ENCODE results near the gene PTPRU. TPM values are rescaled to one million over a fixed set of nuclear protein-coding genes. Genes with fewer than 3 reads are reported as not detected.

Gene PTPRU
- total and polyA plus RNA-seq, 5 experiments from 2014 or later, result 0.54 TPM; not detected in 4

DNA sequence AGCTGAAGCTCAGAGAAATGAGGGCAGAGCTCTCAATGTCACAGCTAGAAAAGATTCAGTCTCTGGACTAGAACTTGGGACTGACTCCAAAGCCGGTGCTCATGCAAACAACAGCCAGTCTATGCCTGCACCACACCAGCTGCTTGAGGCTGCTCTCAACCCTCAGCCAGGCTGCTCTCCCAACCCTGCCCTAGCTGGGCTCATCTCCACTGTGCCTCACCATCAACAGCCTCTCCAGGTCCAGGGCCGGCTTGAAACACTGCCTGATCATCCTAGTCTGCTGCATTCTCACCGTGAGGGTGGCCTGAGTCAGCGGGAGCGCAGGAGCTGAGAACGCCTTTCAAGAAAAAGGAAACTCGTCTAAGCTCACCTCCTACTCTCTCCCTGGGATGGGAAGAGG is 94.5 kb downstream of the PTPRU start:
- POLR2A ChIA-PET, result no interaction called here
- Mint-ChIP-seq H3K36me3 (peaks cover 0 to 4% (median 0%) of the 10 kb centered on the region in 3 donors), H3K27me3 (peaks cover 7 to 37% (median 18%) of the 10 kb centered on the region in 5 donors), H3K27ac (no peak overlapping the region), H3K4me3 (no peak overlapping the region), H3K4me1 (no peaks in the 10 kb centered on the region), H3K9me3 (peaks cover 0 to 11% (median 0%) of the 10 kb centered on the region in 9 donors)
- ATAC-seq (no peak), DNase-seq (no peak)

DNA sequence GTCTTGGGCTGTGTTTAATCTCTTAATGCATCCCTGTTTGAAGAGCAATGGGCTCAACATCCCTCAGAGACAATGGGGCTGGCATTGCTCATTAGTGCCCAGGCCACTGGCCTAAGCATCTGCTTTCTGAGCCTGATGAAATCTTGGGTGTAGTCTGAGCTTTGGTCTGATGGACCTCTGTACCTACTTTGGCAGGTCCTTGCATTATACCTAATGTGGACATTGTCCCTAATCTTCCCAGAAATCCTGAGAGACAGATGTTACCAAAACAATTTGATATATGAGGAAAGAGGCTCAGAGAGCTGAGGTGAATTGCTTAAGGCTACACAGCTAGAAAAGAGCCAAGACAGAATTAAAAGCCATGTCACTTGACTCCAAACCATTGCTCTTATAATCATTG is 95.0 kb downstream of the PTPRU start:
- Mint-ChIP-seq H3K27me3 (peaks cover 7 to 40% (median 18%) of the 10 kb centered on the region in 5 donors), H3K4me1 (no peaks in the 10 kb centered on the region), H3K27ac (no peak overlapping the region), H3K9me3 (peaks cover 0 to 11% (median 0%) of the 10 kb centered on the region in 9 donors), H3K36me3 (peaks cover 0 to 4% (median 0%) of the 10 kb centered on the region in 3 donors), H3K4me3 (no peak overlapping the region)
- no peak for DNase-seq
- no peak for ATAC-seq
- POLR2A ChIA-PET, result no interaction called here

DNA sequence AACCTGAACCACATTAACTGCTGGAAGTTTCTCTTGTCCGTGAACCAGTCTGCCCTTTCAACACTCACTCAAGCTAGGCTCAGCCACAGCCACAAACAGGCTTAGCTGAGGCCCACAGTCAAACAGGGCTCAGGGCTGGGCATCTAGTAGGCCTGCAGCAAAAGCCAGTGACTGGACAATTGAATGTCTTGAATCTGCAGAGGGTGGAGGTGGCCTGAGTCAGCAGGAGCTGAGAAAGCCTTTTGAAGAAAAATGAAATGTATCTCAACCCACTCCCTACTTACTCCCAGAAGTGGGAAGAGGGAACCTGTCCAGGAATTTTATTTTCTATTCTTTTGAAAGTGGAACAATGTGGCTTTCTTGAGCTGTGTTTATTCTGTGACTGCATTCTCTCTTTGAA is 95.4 kb downstream of the PTPRU start:
- POLR2A ChIA-PET, result no interaction called here
- peaks cover 0 to 11% (median 0%) of the 10 kb centered on the region in 9 donors for H3K9me3 Mint-ChIP-seq
- no peak overlapping the region for H3K4me3 Mint-ChIP-seq
- H3K27me3 Mint-ChIP-seq, result peaks cover 7 to 44% (median 19%) of the 10 kb centered on the region in 5 donors
- peaks cover 0 to 4% (median 0%) of the 10 kb centered on the region in 3 donors for H3K36me3 Mint-ChIP-seq
- DNase-seq (no peak), ATAC-seq (no peak)
- H3K27ac Mint-ChIP-seq, result no peak overlapping the region
- H3K4me1 Mint-ChIP-seq, result no peaks in the 10 kb centered on the region

DNA sequence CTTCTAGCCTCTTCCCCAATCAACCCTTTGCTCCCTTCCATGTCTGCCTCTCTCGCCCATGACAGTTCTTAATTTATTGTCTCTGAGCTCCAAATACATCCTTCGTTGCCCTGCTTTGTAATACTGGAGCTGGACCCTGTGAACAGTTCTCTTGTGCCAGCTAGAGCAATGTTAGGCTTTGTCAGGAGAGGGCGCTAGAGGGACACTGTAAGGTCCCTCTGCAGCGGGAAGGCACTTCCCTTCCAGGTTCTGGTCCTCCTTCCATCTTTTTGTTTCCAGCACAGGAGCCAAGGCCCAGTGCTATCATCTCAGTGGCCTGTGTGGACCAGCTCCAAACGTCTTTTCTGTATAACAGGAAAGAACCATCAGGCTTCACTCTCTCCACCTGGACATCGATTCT is 95.9 kb downstream of the PTPRU start:
- ATAC-seq, result no peak
- peaks cover 7 to 48% (median 19%) of the 10 kb centered on the region in 5 donors for H3K27me3 Mint-ChIP-seq
- no peak overlapping the region for H3K27ac Mint-ChIP-seq
- no peak for DNase-seq
- H3K36me3 Mint-ChIP-seq, result peaks cover 0 to 4% (median 0%) of the 10 kb centered on the region in 3 donors
- no peaks in the 10 kb centered on the region for H3K4me1 Mint-ChIP-seq
- POLR2A ChIA-PET, result no interaction called here
- no peak overlapping the region for H3K4me3 Mint-ChIP-seq
- H3K9me3 Mint-ChIP-seq, result peaks cover 0 to 11% (median 0%) of the 10 kb centered on the region in 9 donors

DNA sequence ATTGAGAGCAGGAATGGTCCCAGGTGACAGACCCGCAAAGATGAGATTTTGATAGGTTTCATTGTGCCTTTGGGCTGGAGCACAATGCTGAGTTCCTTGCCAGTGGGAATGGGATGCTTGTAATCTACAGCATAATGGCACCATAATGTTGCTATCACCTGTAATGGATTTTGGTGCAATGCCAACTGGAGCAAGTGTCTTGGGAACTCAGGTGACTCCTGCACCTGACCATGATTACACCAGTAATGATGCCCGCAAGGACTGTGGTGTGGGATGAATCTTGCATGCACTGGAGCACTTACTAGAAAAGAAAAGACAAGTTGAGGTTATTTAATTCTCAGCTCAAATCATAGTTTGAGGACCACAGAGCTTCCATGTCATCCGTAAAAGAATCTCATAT is 96.7 kb downstream of the PTPRU start:
- DNase-seq (no peak), ATAC-seq (no peak)
- Mint-ChIP-seq H3K27me3 (peaks cover 11 to 55% (median 23%) of the 10 kb centered on the region in 5 donors), H3K27ac (no peak overlapping the region), H3K9me3 (peaks cover 0 to 11% (median 0%) of the 10 kb centered on the region in 9 donors), H3K36me3 (peaks cover 0 to 4% (median 0%) of the 10 kb centered on the region in 3 donors), H3K4me3 (no peak overlapping the region), H3K4me1 (no peaks in the 10 kb centered on the region)
- POLR2A ChIA-PET, result no interaction called here

DNA sequence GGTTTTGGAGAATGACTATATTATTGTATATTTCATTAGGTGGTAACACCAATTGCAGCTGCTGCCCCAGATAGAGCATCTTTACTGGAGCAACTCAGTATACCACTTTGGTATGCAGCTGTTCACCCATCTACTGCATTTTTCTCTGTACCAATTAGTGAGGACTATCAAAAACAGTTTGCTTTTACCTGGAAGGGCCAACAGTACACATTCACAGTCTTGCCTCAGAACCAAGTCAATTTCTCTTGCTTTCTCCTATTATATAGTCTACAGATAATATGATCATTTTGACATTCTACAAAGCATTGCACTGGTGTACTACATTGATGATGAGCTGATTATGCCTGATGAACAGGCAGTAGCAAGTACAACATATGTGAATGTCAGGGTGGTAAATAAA is 99.3 kb downstream of the PTPRU start:
- peaks cover 0 to 11% (median 0%) of the 10 kb centered on the region in 9 donors for H3K9me3 Mint-ChIP-seq
- peaks cover 10 to 53% (median 25%) of the 10 kb centered on the region in 5 donors for H3K27me3 Mint-ChIP-seq
- DNase-seq (no peak), ATAC-seq (no peak)
- peaks cover 0 to 4% (median 0%) of the 10 kb centered on the region in 3 donors for H3K36me3 Mint-ChIP-seq
- H3K4me3 Mint-ChIP-seq, result no peak overlapping the region
- no peaks in the 10 kb centered on the region for H3K4me1 Mint-ChIP-seq
- POLR2A ChIA-PET, result no interaction called here
- no peak overlapping the region for H3K27ac Mint-ChIP-seq

DNA sequence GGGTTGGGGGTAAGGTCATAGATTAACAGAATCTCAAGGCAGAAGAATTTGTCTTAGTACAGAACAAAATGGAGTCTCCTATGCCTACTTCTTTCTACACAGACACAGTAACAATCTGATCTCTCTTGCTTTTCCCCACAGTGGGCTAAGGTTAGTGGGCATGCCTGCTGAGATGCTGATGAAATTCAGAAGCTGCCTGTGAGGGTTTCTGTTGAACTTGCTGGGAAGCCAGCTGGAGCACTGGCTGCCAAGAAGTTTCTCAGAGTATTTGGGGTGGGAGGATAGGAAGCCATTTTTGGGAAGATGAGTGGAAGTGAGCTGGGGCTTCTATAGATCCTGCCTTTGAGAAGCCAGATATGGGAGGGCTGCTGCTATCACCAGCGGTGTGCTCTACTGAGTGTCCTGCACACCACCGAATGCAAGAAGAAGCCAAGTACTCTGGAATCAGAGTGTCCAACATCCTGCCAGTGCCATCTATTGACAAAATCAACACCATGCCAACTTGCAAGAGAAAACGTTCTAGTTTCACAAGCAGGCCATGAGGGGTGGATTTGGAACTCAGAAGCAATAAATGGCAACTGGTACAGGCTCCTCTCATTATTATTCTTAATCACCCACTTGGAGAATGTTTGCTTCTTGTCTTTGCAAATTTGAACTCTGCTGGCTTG is 102.7 kb downstream of the PTPRU start:
- Mint-ChIP-seq H3K36me3 (peaks cover 0 to 6% (median 0%) of the 10 kb centered on the region in 3 donors), H3K27ac (no peak overlapping the region), H3K9me3 (peaks cover 0 to 8% (median 0%) of the 10 kb centered on the region in 9 donors), H3K4me3 (no peak overlapping the region), H3K27me3 (peaks cover 12 to 61% (median 32%) of the 10 kb centered on the region in 5 donors), H3K4me1 (no peaks in the 10 kb centered on the region)
- POLR2A ChIA-PET, result no interaction called here
- ATAC-seq (no peak), DNase-seq (no peak)

DNA sequence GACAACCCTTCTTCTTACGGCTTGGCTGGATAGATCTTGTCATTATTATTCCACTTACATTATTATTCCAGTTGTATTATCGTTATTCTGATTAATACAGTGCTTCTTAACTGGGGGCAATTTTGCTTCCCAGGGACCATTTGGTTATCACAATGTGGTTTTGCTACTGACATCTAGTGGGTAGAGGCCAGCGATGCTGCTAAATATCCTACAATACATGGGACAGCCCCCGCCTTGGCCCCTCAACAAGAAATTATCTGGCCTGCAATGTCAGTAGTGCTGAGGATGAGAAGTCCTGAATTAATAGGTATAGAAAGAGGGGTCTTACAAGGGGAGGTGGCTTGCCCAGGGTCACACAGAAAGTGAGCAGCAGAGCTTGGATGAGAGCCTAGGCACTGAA is 105.6 kb downstream of the PTPRU start:
- POLR2A ChIA-PET, result no interaction called here

DNA sequence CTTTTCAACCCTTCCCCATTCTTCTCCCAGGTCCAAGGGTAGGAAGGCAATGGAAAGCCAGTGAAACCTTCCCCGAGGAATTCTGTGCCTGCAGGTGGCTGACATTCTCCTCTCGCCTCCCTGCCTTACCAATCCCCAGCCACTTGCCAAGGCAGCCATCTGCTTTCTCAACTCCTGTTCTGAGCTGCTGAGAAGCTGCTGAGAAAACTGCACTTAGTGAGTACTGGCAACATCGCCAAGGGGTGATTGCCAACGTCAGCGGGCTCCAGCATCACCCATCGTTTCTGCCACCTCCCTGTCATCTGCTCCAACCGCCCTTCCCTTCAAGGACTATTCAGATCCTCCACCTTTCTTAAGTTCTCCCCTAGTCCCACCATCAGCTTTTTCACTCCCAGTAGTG is 106.0 kb downstream of the PTPRU start:
- H3K27ac Mint-ChIP-seq, result peak overlapping the region in 1 of 10 donors; percentile 35
- H3K4me1 Mint-ChIP-seq, result peaks cover 0 to 1% (median 0%) of the 10 kb centered on the region in 4 donors
- peaks cover 0 to 6% (median 0%) of the 10 kb centered on the region in 3 donors for H3K36me3 Mint-ChIP-seq
- peaks cover 17 to 63% (median 42%) of the 10 kb centered on the region in 5 donors for H3K27me3 Mint-ChIP-seq
- peaks cover 0 to 2% (median 0%) of the 10 kb centered on the region in 9 donors for H3K9me3 Mint-ChIP-seq
- POLR2A ChIA-PET, result no interaction called here
- no peak overlapping the region for H3K4me3 Mint-ChIP-seq
- DNase-seq, result no peak
- ATAC-seq, result no peak

More for the DNA sequence above, 105.6 kb downstream of the PTPRU start:
- ATAC-seq (no peak), DNase-seq (no peak)
- Mint-ChIP-seq H3K27me3 (peaks cover 18 to 66% (median 43%) of the 10 kb centered on the region in 5 donors), H3K9me3 (peaks cover 0 to 2% (median 0%) of the 10 kb centered on the region in 9 donors), H3K36me3 (peaks cover 0 to 6% (median 0%) of the 10 kb centered on the region in 3 donors), H3K4me1 (peaks cover 0 to 1% (median 0%) of the 10 kb centered on the region in 4 donors), H3K4me3 (no peak overlapping the region), H3K27ac (no peak overlapping the region)

DNA sequence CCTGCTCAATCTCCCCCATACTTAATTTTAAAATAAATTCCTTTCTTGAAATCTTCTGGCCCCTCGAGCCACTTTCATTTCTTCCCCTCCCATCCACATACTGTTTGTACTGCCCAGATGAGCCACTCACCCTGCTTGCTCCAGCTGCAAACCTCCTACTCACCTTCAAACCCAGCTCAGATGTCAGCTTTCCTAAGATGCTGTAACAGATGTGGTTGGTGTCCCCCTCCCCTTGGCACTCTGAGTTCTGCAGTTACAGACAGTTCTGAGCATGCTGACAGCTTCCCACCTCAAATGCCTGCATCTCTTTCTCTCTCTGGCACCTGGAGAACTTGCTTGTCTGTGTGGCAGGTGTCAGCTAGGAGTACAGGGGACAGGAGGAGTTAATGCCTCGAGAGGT is 106.7 kb downstream of the PTPRU start:
- H3K36me3 Mint-ChIP-seq, result peaks cover 0 to 6% (median 0%) of the 10 kb centered on the region in 3 donors
- POLR2A ChIA-PET, result no interaction called here
- ATAC-seq (no peak), DNase-seq (no peak)
- peaks cover 13 to 57% (median 40%) of the 10 kb centered on the region in 5 donors for H3K27me3 Mint-ChIP-seq
- peaks cover 0 to 2% (median 0%) of the 10 kb centered on the region in 9 donors for H3K9me3 Mint-ChIP-seq
- peaks cover 0 to 1% (median 0%) of the 10 kb centered on the region in 4 donors for H3K4me1 Mint-ChIP-seq
- H3K27ac Mint-ChIP-seq, result no peak overlapping the region
- no peak overlapping the region for H3K4me3 Mint-ChIP-seq

DNA sequence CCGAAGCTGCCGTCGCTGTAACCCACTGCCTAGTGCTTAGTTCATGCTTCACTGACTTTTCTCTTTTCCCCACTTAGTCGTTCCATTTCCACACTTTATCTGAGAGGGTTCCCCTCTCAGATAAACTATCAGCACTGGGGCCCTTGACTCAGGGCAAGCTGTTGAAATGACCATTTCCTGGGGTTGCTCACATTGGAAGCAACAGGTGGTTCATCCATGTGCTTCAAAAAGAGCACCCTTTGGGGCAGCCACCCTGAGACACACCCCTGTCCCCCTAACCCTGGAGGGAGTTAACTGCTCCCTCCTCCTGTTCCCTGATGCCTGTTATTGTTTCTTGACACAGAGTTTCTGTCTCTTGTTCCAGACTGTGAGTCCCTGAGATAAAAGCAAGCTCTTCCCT is 107.2 kb downstream of the PTPRU start:
- Mint-ChIP-seq H3K9me3 (peaks cover 0 to 2% (median 0%) of the 10 kb centered on the region in 9 donors), H3K36me3 (peaks cover 0 to 6% (median 0%) of the 10 kb centered on the region in 3 donors), H3K4me1 (peaks cover 0 to 1% (median 0%) of the 10 kb centered on the region in 4 donors), H3K27ac (no peak overlapping the region), H3K27me3 (peaks cover 13 to 54% (median 41%) of the 10 kb centered on the region in 5 donors), H3K4me3 (no peak overlapping the region)
- POLR2A ChIA-PET, result no interaction called here
- no peak for ATAC-seq
- DNase-seq, result no peak

DNA sequence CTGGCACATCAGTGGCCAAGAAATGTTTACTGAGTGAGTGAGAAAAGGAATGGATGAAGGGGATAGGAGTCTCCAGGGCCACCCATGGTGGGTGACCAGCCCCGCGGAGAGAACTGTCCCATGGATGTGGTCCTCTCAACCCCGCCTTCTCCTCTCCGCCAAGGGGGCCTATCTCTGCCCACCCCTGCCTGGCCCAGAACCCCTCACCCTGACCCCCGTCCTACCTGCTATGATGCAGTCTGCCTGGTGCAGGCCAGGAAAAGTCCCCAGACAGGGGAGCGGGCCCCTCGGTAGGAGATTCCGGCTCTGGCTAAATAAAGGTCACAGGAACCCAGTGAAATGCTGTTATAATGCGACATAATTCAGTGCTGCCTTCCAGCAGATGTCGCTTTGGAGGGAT is 107.6 kb downstream of the PTPRU start:
- H3K9me3 Mint-ChIP-seq, result peaks cover 0 to 2% (median 0%) of the 10 kb centered on the region in 9 donors
- H3K27ac Mint-ChIP-seq, result no peak overlapping the region
- POLR2A ChIA-PET, result no interaction called here
- no peak for ATAC-seq
- H3K36me3 Mint-ChIP-seq, result peaks cover 0 to 6% (median 0%) of the 10 kb centered on the region in 3 donors
- H3K27me3 Mint-ChIP-seq, result peaks cover 14 to 50% (median 43%) of the 10 kb centered on the region in 5 donors
- no peak overlapping the region for H3K4me3 Mint-ChIP-seq
- DNase-seq, result no peak
- H3K4me1 Mint-ChIP-seq, result peaks cover 0 to 1% (median 0%) of the 10 kb centered on the region in 4 donors

DNA sequence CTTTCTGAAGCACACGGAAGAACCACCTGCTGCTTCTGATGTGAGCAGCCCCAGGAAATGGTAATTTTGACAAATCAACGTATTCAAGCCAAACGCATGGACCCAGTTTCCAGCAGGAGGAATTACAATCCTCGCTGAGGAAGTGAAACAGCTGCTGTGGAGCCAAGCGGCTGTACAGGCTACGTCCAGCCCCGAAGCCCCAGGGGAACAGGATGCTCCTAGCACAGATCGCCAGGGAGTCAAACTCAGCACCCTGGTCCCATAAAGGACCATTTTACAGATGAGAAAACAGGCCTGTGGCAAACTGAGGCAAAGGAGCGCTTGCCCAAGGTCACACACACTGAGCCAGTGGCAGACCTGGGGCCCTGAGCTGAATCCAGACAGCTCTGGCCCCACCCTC is 108.0 kb downstream of the PTPRU start:
- Mint-ChIP-seq H3K4me1 (peaks cover 0 to 1% (median 0%) of the 10 kb centered on the region in 4 donors), H3K27ac (no peak overlapping the region), H3K36me3 (peaks cover 0 to 6% (median 0%) of the 10 kb centered on the region in 3 donors), H3K4me3 (no peak overlapping the region), H3K9me3 (peaks cover 0 to 2% (median 0%) of the 10 kb centered on the region in 9 donors), H3K27me3 (peaks cover 15 to 46% (median 40%) of the 10 kb centered on the region in 5 donors)
- POLR2A ChIA-PET, result no interaction called here
- ATAC-seq (no peak), DNase-seq (no peak)

Measured in naive thymus-derived CD8-positive, alpha-beta T cell (primary cell).